Measurements from ENCODE around the gene CD109.
"Not testable (repeated sequence)": the region's sequence is repeated elsewhere in the genome, so short reads cannot be mapped to it uniquely, and the experiment has no call there.

CD109 gene

GRCh38 chr6:73792738-73793137 is 96.7 kb downstream of the CD109 start:
- no peak for DNase-seq

DNA sequence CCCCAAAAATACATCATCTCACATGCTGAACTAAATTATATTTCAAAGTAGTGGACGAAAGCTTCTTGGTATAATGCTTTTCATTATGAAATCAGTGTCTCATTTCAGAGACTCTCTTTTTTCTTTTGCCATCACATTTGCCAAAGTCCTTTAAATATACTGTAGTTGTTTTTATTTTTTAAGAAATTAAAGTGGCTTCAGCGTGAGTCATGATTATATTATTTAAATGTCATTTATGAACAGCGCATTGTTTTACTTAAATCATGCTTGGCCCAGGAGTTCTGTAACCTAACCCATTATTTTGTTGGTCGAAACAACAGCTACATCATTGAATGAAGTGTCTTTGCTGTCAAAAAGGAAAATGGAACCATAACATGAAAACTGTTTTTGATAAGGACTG is 100.9 kb downstream of the CD109 start:
- DNase-seq = no peak

DNA sequence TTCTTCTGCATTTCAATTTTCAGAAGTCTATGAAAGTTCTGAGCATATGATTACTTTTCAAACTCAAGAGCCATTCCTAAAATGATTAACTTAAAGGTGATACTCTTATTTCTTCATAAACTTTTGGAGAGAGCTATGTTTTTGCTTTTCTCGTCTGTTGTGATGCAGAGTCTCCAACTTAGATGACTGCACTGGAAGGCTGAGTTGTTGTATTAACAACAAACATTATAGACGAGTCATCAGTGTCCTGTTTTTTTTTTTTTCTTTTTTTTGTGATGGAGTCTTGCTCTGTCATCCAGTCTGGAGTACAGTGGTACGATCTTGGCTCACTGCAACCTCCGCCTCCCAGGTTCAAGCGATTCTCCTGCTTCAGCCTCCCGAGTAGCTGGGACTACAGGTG is 101.9 kb downstream of the CD109 start:
- DNase-seq = peak; percentile 19

DNA sequence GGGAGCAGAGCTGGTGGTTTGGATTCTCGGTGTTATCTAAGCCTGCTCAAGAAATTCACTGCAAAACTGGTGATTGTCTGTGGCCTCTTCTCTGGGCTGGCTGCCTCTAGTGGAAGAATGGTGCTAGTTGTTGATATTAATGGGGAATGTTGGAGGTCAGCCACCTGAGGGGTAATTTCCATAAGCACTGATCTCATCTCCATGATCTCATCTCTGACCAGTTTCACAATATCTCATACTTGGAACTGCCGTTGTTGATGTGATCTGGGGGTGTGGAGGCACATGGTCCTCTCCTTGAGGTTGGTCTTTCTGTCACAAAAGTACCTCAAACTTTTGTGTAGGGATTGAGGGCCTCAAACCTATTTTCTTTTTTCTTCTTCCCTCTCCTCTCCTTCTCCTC is 102.6 kb downstream of the CD109 start:
- peak; percentile 77 for DNase-seq

- no peak for DNase-seq
Observed at GRCh38 chr6:73800997-73801396, 105.0 kb downstream of the CD109 start.

DNA sequence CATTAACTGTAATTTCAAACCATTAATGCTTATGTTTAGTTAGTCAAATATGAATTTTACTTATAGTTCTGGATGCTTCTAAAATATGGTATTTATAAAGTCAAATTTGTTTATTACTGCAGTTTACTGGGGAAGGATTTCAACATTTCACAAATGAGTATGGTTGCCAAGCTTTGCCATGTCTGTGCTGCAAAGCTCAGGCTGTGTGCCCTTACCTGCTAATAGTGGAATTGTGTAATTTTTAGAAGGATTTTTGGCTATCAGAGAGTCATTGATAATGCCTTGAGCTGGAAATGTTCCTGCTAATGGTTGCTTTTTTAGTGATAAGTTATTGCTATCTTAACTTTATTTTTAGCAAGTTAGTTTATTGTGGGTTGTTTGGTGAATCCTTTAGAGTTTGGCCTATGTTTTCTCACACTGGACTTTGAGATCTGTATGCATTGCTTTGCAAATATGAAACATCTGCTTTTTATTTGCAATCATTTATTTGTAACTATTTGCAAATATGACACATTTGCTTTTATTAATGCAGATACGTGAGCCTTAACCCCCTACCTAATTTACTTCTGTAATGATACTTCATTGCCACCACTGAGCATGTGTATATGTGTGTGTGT is 105.8 kb downstream of the CD109 start:
- no peak for DNase-seq

DNA sequence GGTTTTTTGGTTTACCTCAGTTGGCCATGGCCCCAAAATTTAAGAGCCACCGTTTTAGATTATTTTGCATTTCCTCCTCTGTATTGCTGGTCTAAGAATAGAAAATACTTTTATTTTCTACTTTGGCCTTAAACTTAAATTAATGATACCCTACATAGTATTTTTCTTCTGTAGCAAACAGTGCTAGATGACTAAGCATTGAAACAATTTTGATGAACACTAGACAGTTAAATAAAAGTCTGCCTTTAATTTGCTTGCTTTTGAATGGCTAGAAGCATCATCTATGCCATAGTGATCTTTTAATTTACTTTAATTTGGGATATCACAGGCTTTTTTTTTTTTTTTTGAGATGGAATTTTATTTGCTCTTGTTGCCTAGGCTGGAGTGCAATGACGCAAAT is 106.4 kb downstream of the CD109 start:
- peak; percentile 22 for DNase-seq

DNA sequence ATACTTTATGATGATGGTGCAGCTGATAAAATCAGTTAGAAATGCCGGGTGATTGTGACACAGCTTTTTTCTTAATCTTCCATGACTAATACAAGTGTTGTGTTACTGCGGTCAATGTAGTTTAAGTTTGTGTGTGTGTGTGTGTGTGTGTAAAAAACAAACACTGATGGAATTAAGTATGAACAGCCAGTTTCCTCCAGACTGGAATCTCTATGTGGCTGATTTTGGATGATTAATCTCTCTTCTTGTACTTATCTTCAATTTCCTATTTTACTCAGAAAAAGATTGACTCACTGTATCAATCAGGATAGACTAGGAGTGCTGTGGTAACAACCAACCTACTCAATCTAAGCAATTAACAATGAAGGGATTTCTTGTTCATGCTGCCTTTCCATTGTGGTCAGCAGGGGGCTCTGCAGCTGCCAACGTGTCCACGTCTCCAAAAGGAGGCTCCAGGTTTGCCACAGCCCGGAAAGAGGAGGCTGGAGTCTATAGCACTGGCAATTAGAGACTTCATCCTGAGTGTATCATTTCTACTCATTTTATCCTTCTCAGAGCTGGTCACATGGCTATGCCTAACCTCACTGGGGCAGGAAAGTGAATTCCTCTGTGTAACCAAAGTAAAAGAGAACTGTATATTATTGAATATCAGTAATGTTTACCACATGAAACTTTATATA is 107.7 kb downstream of the CD109 start:
- DNase-seq = peak; percentile 89

- not testable (repeated sequence) for DNase-seq
Observed at GRCh38 chr6:73805221-73805620, 109.2 kb downstream of the CD109 start.

GRCh38 chr6:73805982-73806381 is 110.0 kb downstream of the CD109 start:
- DNase-seq = not testable (repeated sequence)

- DNase-seq = no peak
Observed at GRCh38 chr6:73811706-73812105, 115.7 kb downstream of the CD109 start.

DNA sequence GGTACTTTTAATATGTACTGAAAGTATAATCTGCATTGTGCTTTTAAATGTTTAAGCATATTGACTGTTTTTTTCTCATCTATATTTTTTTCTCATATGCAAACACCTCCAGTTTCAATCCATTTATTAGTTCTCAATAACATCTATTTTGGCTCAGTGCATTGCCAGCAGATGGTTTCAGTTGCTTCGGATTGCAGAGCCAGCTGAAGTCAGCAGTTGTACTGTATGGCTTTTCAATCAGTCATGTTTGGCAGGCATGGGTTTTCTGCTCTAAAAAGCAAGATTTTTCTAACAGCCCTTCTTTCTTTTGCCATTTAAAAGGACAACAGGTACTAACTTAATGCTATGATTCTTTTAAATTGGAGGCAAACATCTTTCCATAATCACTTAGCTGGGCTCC is 121.2 kb downstream of the CD109 start:
- no peak for DNase-seq

GRCh38 chr6:73823046-73823735 is 127.2 kb downstream of the CD109 start:
- DNase-seq = no peak

DNA sequence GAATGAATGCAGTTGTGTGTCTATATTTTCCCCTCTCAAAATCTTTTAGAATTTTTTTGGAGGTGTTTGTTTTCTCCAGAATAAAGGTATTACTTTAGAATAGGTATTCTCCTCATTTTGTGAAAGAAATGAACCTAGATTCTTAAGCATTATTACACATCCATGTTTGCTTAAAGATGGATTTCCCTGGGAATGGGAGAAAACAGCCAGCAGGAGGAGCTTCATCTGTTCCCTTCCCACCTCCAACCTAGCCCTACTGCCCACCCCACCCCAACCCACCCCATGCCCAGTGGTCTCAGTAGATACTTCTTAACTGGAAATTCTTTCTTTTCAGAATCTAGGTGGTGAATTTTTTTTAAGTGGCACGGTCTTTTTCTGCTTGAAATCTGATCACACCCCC is 127.8 kb downstream of the CD109 start:
- DNase-seq = no peak

DNA sequence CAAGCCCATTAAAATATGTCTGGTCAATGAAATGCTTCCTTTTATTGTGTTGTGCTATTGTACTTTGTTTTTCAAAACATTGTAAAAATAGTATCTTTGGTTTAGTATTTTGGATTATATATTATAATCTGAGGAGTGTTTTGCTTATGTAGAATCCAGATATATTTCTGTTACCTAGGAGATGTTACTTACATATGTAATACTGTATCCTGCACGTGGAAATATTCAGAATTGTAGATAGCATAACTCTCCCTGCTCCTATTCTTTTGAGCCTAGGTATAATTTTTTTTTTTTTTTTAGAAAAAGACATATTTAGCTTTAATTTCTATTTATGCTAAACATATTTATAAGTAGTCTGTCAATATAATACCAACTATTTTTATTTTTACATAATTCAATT is 130.6 kb downstream of the CD109 start:
- DNase-seq = no peak

DNA sequence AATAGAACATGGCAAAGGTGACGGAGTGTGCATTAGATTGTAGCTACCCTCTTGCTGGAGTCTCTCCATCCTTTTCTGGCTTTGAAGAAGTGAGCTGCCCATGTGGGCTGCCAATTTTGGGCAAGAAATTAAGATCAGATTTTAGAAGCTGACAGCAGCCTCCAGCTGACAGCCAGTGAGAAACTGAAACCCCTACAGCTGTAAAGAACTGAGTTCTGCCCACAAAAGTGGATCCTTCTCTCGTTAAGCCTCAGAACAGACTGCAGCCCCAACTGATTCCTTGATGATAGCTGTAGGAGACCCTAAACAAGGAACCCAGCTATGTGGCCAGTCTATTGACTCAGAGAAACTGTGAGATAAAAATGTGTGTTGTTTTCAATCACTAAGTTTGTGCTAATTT is 134.1 kb downstream of the CD109 start:
- no peak for DNase-seq

GRCh38 chr6:73832313-73832712 is 136.3 kb downstream of the CD109 start:
- no peak for DNase-seq

DNA sequence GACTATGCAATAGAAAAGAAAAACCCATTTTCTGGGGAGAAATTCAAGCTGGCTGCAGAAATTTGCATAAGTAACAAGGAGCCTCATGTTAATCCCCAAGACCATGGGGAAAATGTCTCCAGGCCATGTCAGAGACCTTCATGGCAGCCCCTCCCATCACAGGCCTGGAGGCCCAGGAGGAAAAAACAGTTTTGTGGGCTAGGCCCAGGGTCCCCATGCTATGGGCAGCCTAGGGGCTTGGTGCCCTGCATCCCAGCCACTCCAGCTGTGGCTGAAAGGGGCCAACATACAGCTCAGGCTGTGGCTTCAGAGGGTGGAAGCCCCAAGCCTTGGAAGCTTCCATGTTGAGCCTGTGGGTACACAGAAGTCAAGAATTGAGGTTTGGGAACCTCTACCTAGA is 148.7 kb downstream of the CD109 start:
- DNase-seq = not testable (repeated sequence)

- not testable (repeated sequence) for DNase-seq
Observed at GRCh38 chr6:73851048-73851447, 155.0 kb downstream of the CD109 start.

DNA sequence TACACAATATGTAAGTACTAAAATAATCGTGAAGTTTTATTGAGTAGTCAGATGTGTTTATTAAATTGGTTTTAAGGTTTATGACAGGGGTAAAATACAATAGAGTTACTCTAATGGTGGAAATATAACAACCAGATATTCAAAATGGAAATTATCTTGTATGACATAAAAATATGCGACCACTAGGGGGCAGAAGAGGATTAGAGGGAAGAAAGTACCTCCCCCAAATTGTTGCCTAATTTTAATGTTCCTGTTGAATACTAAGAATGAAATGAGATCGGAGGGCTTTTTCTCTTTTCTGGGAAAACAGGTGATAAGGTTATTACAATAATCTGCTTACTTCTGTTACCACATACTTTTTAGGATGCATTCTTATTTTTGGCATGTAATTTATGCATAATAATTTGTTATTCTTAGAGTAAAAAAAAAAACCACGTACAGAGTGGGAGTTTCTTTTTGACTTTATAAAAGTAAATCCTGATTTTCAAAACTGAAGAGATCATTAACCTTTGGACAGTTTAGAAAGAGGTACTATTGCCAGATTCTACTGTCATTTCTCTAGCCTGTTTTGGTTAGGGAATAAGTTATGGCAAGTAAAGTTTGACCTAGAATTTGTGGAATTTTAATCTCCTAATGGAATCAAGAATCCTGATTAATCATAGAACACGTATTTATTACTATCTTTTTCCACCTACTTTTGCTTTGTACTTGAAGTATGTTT is 159.2 kb downstream of the CD109 start:
- DNase-seq = peak; percentile 61

DNA sequence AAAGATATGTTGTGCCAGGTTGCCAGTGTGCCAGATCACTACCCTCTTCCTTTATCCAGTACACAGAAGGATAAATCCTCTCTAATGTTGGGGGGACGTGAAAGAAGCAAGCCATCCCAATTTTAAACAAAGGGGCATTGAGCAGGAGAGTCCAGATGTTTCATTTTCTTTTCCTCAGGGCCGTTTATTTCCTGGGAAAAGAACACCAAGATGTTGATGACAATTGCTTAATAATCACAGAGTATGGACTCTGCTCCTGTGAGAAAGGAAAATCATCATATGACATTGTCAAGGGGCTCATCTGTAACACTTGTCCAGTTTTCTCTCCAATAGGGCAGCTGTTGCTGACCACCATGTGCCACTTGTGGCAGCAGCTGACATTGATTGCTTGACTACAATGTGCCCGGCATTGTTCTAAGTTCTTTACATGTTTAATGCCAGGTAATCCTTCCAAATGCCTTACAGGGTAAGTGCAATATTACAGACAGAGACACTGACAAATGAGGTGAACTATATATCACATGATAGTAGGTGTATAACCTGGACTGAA is 161.4 kb downstream of the CD109 start:
- DNase-seq = no peak

DNA sequence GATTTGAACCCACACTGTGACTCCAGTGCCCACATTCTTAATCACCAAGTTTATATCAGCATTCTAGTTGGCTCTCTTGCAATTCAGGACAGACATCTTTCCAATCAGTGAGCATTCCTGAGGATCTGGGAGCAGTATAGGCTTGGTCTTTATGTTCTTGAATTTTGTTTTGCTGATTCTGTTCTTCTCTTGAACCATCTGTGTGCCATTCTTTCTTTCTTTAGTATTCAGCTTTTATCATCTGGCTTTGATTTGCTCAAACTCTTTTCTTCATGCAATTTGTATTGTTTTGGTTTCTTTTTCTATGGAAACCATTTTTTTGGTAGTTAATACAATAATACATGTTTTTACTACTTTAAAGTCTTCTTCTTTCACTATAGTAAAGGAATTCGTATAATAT is 162.4 kb downstream of the CD109 start:
- no peak for DNase-seq

- DNase-seq = no peak
Observed at GRCh38 chr6:73860303-73860702, 164.3 kb downstream of the CD109 start.
